ENCODE data around the gene RGPD3. TPM values are rescaled to one million over a fixed set of nuclear protein-coding genes. Genes with fewer than 3 reads are reported as not detected.
"Not testable (repeated sequence)": the region's sequence is repeated elsewhere in the genome, so short reads cannot be mapped to it uniquely, and the experiment has no call there.

The RGPD3 gene
- total RNA-seq, 1 donor from 2014 or later: 0.25 TPM

GRCh38 chr2:106487386-106488191 lies 19.4 kb upstream of the RGPD3 start:
- H3K27me3 ChIP-seq; H3K27ac ChIP-seq; H3K36me3 ChIP-seq; DNase-seq (ENCODE audit: extremely low spot score in 2 of 2); H3K4me3 ChIP-seq; intact Hi-C loops (cut with DNase I); H3K4me1 ChIP-seq; H3K9me3 ChIP-seq: not testable (repeated sequence)

GRCh38 chr2:106486551-106487385 lies 18.6 kb upstream of the RGPD3 start, which contains the start of gene CD8B2:
CD8B2 (plus strand) TSS chr2:106487364; CDS start chr2:106487427, 63 bp downstream.
- H3K36me3 ChIP-seq; H3K4me1 ChIP-seq; H3K27ac ChIP-seq; H3K4me3 ChIP-seq; H3K27me3 ChIP-seq; H3K9me3 ChIP-seq; DNase-seq (ENCODE audit: extremely low spot score in 2 of 2); intact Hi-C loops (cut with DNase I): not testable (repeated sequence)

GRCh38 chr2:106479563-106479962 lies 11.3 kb upstream of the RGPD3 start:
- H3K9me3 ChIP-seq; H3K4me3 ChIP-seq; H3K36me3 ChIP-seq; H3K4me1 ChIP-seq; H3K27me3 ChIP-seq; H3K27ac ChIP-seq; intact Hi-C loops (cut with DNase I); DNase-seq (ENCODE audit: extremely low spot score in 2 of 2): not testable (repeated sequence)

- H3K36me3 ChIP-seq; intact Hi-C loops (cut with DNase I); H3K4me1 ChIP-seq: not testable (repeated sequence)
Measured at GRCh38 chr2:106477647-106478046, 9.4 kb upstream of the RGPD3 start.

GRCh38 chr2:106470658-106471057 lies 2.4 kb upstream of the RGPD3 start:
- H3K36me3 ChIP-seq: not testable (repeated sequence)

More at GRCh38 chr2:106477647-106478046, 9.4 kb upstream of the RGPD3 start:
- not testable (repeated sequence) for H3K9me3 ChIP-seq; H3K27me3 ChIP-seq; H3K4me3 ChIP-seq; DNase-seq (ENCODE audit: extremely low spot score in 2 of 2); H3K27ac ChIP-seq

GRCh38 chr2:106467516-106467915 lies 697 bp downstream of the RGPD3 start:
- H3K9me3 ChIP-seq; DNase-seq (ENCODE audit: extremely low spot score in 2 of 2); H3K27ac ChIP-seq; intact Hi-C loops (cut with DNase I); H3K27me3 ChIP-seq; H3K4me1 ChIP-seq; H3K36me3 ChIP-seq; H3K4me3 ChIP-seq: not testable (repeated sequence)

More at GRCh38 chr2:106470658-106471057, 2.4 kb upstream of the RGPD3 start:
- H3K4me3 ChIP-seq; H3K9me3 ChIP-seq; H3K27ac ChIP-seq; H3K4me1 ChIP-seq; DNase-seq (ENCODE audit: extremely low spot score in 2 of 2); intact Hi-C loops (cut with DNase I); H3K27me3 ChIP-seq: not testable (repeated sequence)

GRCh38 chr2:106461882-106462281 lies 6.3 kb downstream of the RGPD3 start:
- H3K4me1 ChIP-seq; H3K4me3 ChIP-seq; H3K27ac ChIP-seq; H3K9me3 ChIP-seq; DNase-seq (ENCODE audit: extremely low spot score in 2 of 2); intact Hi-C loops (cut with DNase I); H3K27me3 ChIP-seq; H3K36me3 ChIP-seq: not testable (repeated sequence)

GRCh38 chr2:106390680-106391079 lies 77.5 kb downstream of the RGPD3 start:
- H3K9me3 ChIP-seq; H3K36me3 ChIP-seq; intact Hi-C loops (cut with DNase I); H3K27me3 ChIP-seq; H3K4me3 ChIP-seq; H3K27ac ChIP-seq; H3K4me1 ChIP-seq; DNase-seq (ENCODE audit: extremely low spot score in 2 of 2): not testable (repeated sequence)

- H3K36me3 ChIP-seq; DNase-seq (ENCODE audit: extremely low spot score in 2 of 2); H3K4me3 ChIP-seq; intact Hi-C loops (cut with DNase I); H3K4me1 ChIP-seq; H3K9me3 ChIP-seq; H3K27me3 ChIP-seq; H3K27ac ChIP-seq: not testable (repeated sequence)
Measured at GRCh38 chr2:106388814-106389410, 79.3 kb downstream of the RGPD3 start.

GRCh38 chr2:106384548-106384947 lies 83.7 kb downstream of the RGPD3 start:
- H3K4me1 ChIP-seq; H3K27me3 ChIP-seq; DNase-seq (ENCODE audit: extremely low spot score in 2 of 2); intact Hi-C loops (cut with DNase I); H3K9me3 ChIP-seq; H3K36me3 ChIP-seq; H3K4me3 ChIP-seq; H3K27ac ChIP-seq: not testable (repeated sequence)

- H3K4me1 ChIP-seq; H3K36me3 ChIP-seq; H3K4me3 ChIP-seq; H3K27me3 ChIP-seq; H3K9me3 ChIP-seq; DNase-seq (ENCODE audit: extremely low spot score in 2 of 2); intact Hi-C loops (cut with DNase I); H3K27ac ChIP-seq: not testable (repeated sequence)
Measured at GRCh38 chr2:106381867-106382266, 86.3 kb downstream of the RGPD3 start.

GRCh38 chr2:106379567-106379966 lies 88.6 kb downstream of the RGPD3 start:
- H3K9me3 ChIP-seq; H3K36me3 ChIP-seq; DNase-seq (ENCODE audit: extremely low spot score in 2 of 2); intact Hi-C loops (cut with DNase I); H3K27me3 ChIP-seq; H3K4me1 ChIP-seq; H3K4me3 ChIP-seq; H3K27ac ChIP-seq: not testable (repeated sequence)

- H3K4me3 ChIP-seq; intact Hi-C loops (cut with DNase I); H3K9me3 ChIP-seq; H3K27me3 ChIP-seq; DNase-seq (ENCODE audit: extremely low spot score in 2 of 2); H3K36me3 ChIP-seq; H3K4me1 ChIP-seq; H3K27ac ChIP-seq: not testable (repeated sequence)
Measured at GRCh38 chr2:106369182-106369581, 99.0 kb downstream of the RGPD3 start.

Data from vagina (tissue), 2 donors.